ENCODE results near the gene GPR143.

Gene GPR143

DNA sequence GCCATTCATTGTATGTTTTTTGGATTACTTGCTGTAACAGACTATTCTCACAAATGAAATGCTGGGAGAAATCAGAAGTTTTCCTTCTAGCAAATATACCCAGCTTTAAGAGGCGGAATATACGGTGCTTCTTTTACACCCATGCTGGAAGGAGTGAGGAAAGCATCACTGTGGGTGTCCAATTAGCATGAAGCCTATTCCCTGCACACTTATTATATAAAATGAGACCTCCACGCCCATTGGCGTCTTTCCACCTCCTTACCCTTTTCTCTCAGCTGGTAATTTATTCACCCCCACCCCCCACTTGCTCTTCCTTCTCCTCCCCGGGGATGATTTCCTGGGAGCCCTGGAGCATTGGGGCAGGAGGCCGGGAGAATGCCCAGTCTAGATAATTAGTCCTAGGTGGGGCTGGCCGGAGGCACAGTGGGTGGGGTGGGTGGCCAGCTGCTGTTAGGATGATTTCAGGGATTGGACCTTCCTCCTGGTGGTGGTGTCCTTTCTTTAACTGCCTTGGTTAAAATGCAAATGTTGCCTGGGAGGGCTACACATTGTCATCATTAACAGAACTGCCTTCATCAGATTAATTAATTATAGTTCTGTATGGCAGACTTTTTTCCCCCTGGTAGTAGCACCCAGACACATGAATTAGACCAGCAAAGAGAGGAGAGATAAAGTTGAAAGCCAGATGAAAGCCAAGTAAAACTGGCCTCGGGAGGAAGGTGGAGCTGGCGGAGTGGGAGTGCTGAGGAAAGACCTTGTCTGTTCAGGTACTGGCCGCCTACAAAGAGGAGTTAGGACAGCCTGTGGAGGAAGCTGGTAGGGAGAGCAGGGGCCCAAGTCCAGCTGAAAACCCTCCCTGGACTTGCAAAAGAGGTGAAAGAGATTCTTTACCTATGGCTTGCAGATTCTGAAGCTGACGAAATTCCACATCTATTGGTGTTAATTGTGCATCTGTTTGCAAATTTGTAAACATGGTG is 32.0 kb upstream of the GPR143 start:
- DNase-seq (ENCODE audit: low read depth), result no peak
- no peak overlapping the region for H3K4me3 ChIP-seq (ENCODE audit: low read depth, low read length)
- TF ChIP-seq, protein P1, sequence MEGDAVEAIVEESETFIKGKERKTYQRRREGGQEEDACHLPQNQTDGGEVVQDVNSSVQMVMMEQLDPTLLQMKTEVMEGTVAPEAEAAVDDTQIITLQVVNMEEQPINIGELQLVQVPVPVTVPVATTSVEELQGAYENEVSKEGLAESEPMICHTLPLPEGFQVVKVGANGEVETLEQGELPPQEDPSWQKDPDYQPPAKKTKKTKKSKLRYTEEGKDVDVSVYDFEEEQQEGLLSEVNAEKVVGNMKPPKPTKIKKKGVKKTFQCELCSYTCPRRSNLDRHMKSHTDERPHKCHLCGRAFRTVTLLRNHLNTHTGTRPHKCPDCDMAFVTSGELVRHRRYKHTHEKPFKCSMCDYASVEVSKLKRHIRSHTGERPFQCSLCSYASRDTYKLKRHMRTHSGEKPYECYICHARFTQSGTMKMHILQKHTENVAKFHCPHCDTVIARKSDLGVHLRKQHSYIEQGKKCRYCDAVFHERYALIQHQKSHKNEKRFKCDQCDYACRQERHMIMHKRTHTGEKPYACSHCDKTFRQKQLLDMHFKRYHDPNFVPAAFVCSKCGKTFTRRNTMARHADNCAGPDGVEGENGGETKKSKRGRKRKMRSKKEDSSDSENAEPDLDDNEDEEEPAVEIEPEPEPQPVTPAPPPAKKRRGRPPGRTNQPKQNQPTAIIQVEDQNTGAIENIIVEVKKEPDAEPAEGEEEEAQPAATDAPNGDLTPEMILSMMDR (IDR thresholded peaks at IDR 0.05; ENCODE audit: control insufficient read depth, extremely low read depth, insufficient read depth), result no peak

DNA sequence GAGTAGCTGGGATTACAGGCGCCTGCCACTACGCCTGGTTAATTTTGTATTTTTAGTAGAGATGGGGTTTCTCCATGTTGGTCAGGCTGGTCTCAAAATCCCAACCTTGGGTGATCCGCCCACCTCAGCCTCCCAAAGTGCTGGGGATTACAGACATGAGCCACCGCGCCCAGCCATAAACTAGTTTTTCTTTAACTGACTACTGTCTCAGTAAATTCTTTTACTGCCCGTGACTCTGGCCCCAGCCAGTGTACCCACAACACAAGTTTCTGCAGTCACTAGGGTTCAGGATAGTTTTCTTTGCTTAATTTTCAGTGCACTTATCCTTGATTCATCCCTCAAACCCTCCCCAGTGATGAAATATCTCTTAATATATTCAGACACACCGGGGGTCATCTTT is 28.8 kb upstream of the GPR143 start:
- no peak for DNase-seq (ENCODE audit: low read depth)
- TF ChIP-seq, protein P1 (IDR thresholded peaks at IDR 0.05; ENCODE audit: control insufficient read depth, extremely low read depth, insufficient read depth), result no peak
- H3K4me3 ChIP-seq (ENCODE audit: low read depth, low read length), result no peak overlapping the region

DNA sequence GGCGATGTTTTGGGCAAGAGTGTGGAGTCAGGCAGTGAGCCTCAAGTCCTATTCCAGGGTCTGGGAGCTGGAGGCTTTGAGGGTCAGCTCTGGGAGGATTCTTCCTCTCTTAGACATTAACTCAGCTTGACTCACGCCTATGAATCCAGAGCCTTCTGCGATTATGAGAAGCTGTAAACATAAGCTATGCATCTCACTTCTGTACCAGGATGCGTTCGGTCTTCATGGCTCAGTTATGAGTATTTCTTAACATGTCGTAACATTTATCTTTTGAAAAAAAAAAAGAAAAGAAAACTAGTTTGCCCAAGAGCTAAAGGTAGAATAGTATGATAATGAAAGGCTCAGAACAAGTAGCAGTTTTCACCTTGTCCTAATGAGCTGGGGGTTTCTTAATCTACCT is 25.2 kb upstream of the GPR143 start:
- DNase-seq (ENCODE audit: low read depth), result no peak
- TF ChIP-seq, protein P1 (IDR thresholded peaks at IDR 0.05; ENCODE audit: control insufficient read depth, extremely low read depth, insufficient read depth), result no peak
- no peak overlapping the region for H3K4me3 ChIP-seq (ENCODE audit: low read depth, low read length)

DNA sequence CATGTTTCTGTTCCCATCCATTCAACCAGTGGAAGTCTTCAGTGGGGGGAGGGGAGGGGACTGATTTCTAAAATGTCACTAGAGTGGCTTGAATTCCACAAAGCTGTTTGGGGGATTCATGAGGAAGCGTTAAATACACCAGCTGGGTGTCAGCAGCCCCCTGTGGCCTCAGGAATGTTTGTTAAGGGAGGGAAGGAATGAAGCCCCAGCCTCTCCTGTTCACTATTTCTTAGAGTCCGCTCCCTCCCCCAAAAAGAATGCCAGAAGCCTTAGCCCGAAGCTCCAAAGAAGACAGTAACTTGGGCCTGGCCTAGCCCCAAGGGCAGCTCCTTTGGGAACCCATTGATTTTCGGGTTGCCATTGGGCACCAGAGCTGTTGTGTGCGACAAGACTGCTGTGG is 23.9 kb upstream of the GPR143 start:
- TF ChIP-seq, protein P1 (IDR thresholded peaks at IDR 0.05; ENCODE audit: control insufficient read depth, extremely low read depth, insufficient read depth), result no peak
- H3K4me3 ChIP-seq (ENCODE audit: low read depth, low read length), result peak overlapping the region; percentile 46
- DNase-seq (ENCODE audit: low read depth), result no peak

DNA sequence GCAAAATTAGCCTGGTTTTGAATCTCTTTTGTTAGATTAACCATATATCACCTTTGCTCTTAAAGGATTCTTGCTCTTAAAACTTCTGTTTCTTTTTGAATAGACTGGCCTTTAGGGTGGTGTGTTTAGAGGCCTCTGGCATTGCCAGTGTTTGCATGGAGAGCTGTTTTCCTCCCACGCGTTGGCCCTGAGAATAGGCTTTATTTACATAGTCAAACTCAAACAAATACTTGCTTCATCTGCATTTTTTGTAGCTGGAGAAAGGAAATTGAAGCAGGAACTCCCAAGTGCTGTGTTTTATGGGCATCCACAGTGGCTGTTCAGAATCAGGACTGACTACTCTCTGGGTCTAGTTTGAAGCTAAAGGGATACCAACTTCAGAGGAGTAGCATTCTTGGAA is 23.3 kb upstream of the GPR143 start:
- DNase-seq (ENCODE audit: low read depth), result peak; percentile 88
- peak overlapping the region; percentile 64 for H3K4me3 ChIP-seq (ENCODE audit: low read depth, low read length)
- TF ChIP-seq, protein P1 (IDR thresholded peaks at IDR 0.05; ENCODE audit: control insufficient read depth, extremely low read depth, insufficient read depth), result no peak

DNA sequence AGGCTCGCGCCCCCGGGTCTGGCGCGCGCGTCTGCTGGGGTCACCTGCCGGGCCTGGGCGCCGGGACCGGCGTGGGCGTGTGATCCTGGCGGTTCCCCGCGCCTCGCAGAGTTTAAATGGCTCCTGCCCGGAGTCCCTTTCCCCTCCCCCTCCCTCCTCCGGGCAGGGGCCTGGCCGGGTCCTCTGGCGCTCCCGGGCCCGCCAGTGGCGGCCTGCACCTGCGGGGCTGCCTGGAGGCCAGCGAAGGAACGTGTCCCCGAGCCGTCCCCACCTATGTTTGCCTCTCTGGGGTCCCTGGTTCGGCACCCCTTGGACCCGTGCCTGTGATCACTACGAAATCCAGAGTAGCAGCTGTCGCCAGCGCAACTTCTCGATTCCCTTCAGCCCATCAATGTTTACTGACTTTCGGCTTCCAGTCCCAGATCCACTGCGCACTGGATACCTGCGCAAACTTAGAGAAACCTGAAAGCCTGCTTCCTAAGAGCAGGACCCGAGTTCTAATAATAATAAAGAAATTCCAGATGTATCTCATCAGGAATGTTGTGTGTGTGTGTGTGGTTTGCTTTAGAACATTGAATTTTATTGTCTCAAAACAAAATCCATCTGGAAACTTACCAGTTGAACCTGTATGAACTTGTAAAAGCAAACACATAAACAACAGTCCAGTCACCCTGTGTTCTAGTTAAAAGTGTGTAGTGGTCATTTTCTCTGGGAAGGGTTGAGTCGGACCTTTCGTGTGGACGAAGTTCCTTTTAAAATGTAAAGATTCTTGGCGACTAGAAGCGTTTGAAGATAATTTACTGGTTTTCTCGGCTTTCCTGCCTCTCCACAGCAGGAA is 21.4 kb upstream of the GPR143 start:
- peak overlapping the region; percentile 64 for H3K4me3 ChIP-seq (ENCODE audit: low read depth, low read length)
- TF ChIP-seq, protein P1 (IDR thresholded peaks at IDR 0.05; ENCODE audit: control insufficient read depth, extremely low read depth, insufficient read depth), result no peak
- peak; percentile 80 for DNase-seq (ENCODE audit: low read depth)
